K562 (cell line): ENCODE results near the gene FHIT.

Experiments used
- CTCF ChIP-seq, 3 experiments: IDR thresholded peaks in 2 of 3; conservative IDR thresholded peaks in 1 of 3; 2 replicates each; pipeline ENCODE4 v1.5.1; 2011 to 2012; ENCODE audit warnings: low read length in 3 of 3, mild to moderate bottlenecking in 3 of 3, control low read depth in 2 of 3, improper control_type of control experiment in 1 of 3, inconsistent platforms in 1 of 3, low read depth in 1 of 3, mixed read lengths in 1 of 3, moderate library complexity in 1 of 3; ENCODE audit not compliant: insufficient read depth in 2 of 3
- E2F1 ChIP-seq: sonication (generic); formaldehyde crosslinking; IDR thresholded peaks from 2 replicates; pipeline ENCODE4 v1.8.1; 2023; ENCODE audit warnings: mild to moderate bottlenecking, missing genetic modification reagents, moderate library complexity
- NCOA4 ChIP-seq: fragments of 450-650 bp; IDR thresholded peaks from 2 replicates; pipeline ENCODE4 v1.6.1; 2018; ENCODE audit warnings: mild to moderate bottlenecking; ENCODE audit not compliant: partially characterized antibody
- NFYB ChIP-seq: IDR thresholded peaks from 2 replicates; pipeline ENCODE4 v1.6.1; 2011; ENCODE audit warnings: mild to moderate bottlenecking, moderate library complexity; ENCODE audit not compliant: insufficient read length; ENCODE audit errors: extremely low read depth
- NR3C1 ChIP-seq: sonication (generic); formaldehyde crosslinking; IDR thresholded peaks from 2 replicates; pipeline ENCODE4 v1.8.1; 2022; ENCODE audit warnings: missing genetic modification reagents
- POLR2A ChIP-seq: fragments of 450-650 bp; conservative IDR thresholded peaks from 2 replicates; pipeline ENCODE4 v1.6.1; 2016
- SOX6 ChIP-seq: fragments of 450-650 bp; IDR thresholded peaks from 2 replicates; pipeline ENCODE4 v1.6.1; 2014; ENCODE audit warnings: mild to moderate bottlenecking
- SPI1 ChIP-seq: IDR thresholded peaks from 2 replicates; pipeline ENCODE4 v1.6.1; 2011; ENCODE audit warnings: low read depth, low read length, control low read depth, borderline replicate concordance
- TARDBP ChIP-seq: fragments of 450-650 bp; IDR thresholded peaks from 2 replicates; pipeline ENCODE4 v1.6.1; 2016
- USF1 ChIP-seq: sonication (generic); formaldehyde crosslinking; IDR thresholded peaks from 2 replicates; pipeline ENCODE4 v1.9.0; 2022; ENCODE audit warnings: mild to moderate bottlenecking, missing genetic modification reagents
- ZBTB17 ChIP-seq: fragments of 450-650 bp; formaldehyde crosslinking; IDR thresholded peaks from 2 replicates; pipeline ENCODE4 v1.4.0; 2020; ENCODE audit warnings: mild to moderate bottlenecking
- ZBTB2 ChIP-seq: fragments of 450-650 bp; IDR thresholded peaks from 2 replicates; pipeline ENCODE4 v1.6.1; 2016; ENCODE audit warnings: antibody characterized with exemption

- TF ChIP-seq TARDBP (no peak), ZBTB2 (no peak), USF1 (no peak), SPI1 (no peak), CTCF (IDR thresholded peaks at IDR 0.05 in 2 of 3, conservative IDR thresholded peaks at IDR 0.05 in 1 of 3; ENCODE audit: insufficient read depth in 2 of 3, low read depth in 1 of 3, low read length in 3 of 3) (no peak), SOX6 (no peak), ZBTB17 (no peak), NCOA4 (no peak), NR3C1 (CRISPR knock-in tag) (no peak), NFYB (no peak), POLR2A (no peak), E2F1 (CRISPR knock-in tag) (no peak)
These were observed 1522.7 kb downstream of the FHIT start for GRCh38 chr3:59728587-59728908.
